Parietal lobe (tissue), 2 donors: ENCODE measurements around the gene FNBP1L. TPM values are rescaled to one million over a fixed set of nuclear protein-coding genes. Genes with fewer than 3 reads are reported as not detected.

ENCODE experiments used
- small RNA-seq: library from RNA; depleted of rRNA; stranded (forward); fragments of <200 nt; gene quantifications from one replicate; pipeline ENCODE3, GENCODE V24; 2014; ENCODE audit warnings: low replicate concordance
- total RNA-seq: library from RNA; depleted of rRNA; stranded (reverse); fragments of >200 nt; gene quantifications from one replicate; pipeline ENCODE4 v1.2.3, GENCODE V29; 2014

FNBP1L gene
- 381 TPM for total RNA-seq

DNA sequence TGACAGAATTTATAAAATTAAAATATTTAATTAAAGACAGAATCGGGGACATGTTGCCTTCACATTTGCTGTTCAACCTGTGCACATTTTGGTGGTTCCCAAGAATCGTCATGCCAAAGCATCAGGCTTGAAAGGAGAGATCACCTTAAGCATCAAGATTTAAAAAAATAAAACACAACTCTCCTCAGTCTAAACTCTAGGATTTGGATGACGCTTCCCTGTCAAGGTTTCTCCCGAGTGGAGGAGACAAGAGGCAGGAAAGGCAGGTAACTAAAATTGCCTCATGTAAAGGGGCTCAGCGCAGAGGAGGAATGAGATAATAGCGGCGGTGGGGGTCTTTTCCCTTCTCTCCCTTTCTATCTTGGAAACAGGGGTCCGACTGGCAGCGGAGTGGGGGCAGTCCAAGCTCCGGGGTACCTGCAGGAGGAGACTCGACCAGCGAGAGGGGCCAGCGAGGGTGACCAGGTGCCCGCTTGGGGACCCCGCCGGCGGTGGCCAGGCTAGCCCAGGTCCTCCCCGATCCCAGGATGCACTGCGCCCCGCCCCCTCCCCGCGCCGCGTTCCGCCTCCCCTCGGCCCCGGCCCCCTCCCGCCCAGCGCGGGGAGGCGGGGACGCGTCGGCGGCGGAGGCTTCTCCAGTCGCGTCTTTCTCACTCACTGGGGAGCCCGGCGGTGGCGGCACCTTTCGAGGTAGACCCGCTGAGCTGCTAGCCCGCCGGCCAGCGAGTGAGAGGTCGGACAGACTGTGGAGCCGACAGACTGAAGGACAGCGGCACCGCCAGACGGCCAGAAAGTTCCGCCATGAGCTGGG is at the start of gene FNBP1L:
Gene FNBP1L (plus strand): TSS at position 638 of the 811 bp plus-strand sequence. CDS start 164 bp downstream, at position 802.

Small RNA genes lying within 50 kb of the gene (small RNA-seq; reads per million reads assigned to genes)
- gene RNA5SP53 = not detected

Other genes starting within 250 kb of the FNBP1L start
- 25.7 TPM for gene DR1, start 102.2 kb upstream of the FNBP1L start, total RNA-seq
- 7.2 TPM for gene BCAR3, start 233.7 kb downstream of the FNBP1L start, total RNA-seq